ENCODE results near the gene TRIP13.

The TRIP13 gene

DNA sequence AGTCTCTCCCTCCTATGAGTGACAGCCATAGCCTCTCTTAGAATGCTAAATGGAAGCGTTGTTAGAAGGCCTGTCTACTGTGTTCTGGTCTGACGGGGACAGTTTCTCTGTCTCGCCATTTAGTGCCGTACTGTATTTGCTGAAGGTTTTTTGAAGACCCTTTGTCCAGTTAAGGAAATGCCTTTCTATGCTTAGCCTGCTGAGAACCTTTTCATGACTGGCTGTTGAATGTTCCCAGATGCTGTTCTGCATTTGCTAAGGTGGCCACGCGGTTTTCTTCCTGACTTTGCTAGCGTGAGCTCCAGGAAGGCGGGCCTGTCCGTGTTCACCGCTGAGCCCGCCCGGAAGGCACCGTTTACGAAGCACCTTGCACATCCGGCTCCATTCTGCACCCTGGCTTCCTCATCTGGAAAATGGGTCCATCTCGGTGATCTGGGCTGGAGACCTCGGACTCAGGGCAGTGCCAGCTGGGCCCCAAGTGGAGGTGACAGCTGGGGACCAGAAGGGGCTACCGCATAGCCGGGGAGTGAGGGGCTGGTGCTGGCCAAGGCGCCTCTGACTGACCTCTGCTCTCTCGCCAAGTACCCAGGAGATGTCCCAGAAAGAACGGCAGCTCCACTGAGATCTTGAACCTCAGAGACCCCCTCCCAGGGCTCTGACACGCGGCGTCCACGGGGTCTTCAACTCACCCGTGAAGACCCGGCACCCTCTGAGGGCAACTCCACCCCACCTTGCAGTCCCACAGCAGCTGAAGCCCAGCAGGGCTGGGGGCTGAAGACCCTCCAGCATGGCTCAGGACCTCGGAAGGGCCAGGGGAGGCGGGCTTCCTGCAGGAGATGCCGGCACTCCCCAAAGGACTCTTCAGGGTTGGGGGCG, 63.4 kb downstream of the TRIP13 start:
- DNase-seq (ENCODE audit: low read depth): no peak

- peak; percentile 35 for DNase-seq (ENCODE audit: low read depth)
Measured at GRCh38 chr5:956941-957747, 64.5 kb downstream of the TRIP13 start.

DNA sequence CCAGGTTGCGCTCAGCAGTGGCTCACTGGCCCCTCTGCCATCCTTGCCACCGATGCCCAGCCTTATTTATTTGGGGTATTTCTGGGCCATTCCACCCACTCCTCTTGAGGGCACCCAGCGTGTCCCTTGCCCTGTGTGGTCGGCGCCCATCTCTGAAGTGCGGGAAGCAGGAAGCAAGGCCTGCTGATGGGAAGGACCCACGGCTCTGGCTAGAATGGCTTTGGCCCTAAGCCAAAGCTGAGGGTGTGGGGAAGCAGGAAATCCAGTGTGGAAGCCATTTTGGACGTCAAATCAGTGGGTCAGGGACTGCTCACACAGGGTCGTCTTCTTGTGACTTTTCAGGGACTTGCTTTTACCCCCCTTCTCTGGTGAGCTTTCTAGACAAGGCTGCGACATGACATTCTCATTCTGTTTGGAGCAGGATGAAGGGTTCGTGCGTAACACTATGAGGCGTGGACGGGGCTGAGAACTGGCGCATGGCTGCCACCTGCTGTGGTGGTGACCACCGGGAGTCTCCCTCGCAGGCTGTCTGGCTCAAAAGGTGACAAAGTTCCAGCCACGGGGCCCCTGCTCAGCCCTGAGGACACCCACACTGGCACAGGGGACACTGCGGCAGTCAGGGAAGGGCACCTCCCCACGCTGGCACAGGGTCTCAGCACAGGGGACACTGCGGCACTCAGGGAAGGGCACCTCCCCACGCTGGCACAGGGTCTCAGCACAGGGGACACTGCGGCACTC, 65.2 kb downstream of the TRIP13 start:
- DNase-seq (ENCODE audit: low read depth): no peak

- no peak for DNase-seq (ENCODE audit: low read depth)
Measured at GRCh38 chr5:958701-959571, 66.3 kb downstream of the TRIP13 start.

GRCh38 chr5:959581-960531, 67.2 kb downstream of the TRIP13 start:
- DNase-seq (ENCODE audit: low read depth): no peak

GRCh38 chr5:960551-960950, 67.9 kb downstream of the TRIP13 start:
- DNase-seq (ENCODE audit: low read depth): no peak

DNA sequence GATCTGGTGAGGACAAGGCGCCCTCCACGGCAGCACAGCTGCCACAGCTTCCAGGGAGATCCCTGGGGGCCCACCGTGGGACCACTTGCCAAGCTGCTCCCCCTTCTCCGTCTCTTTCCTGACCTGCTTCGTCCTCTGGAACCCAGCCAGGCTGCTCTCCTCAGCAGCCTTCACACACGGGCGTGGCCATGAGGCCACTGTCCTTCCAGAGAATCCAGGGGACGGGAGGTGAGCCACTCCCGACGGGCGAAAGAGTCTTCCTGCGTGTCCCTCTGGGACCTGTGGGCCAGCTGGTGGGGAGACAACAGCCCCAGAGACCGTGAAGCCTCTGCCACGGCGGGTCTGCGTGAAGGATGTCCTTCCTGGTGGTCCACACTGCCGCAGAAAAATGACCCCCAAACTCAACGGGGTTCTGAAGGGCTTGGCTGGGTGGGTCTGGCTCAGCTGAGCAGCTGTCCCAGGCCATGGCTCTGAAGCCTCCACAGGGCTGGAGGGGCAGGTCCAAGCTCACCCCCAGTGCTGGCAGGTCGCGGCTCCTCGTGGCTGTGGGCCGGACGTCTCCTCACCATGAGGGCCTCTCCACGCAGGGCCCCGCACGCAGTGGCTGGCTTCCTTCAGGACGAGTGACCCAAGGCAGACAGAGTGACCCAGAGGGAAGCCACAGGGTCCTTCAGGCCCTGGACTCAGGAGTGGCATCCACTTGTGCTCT, 68.5 kb downstream of the TRIP13 start:
- DNase-seq (ENCODE audit: low read depth): no peak

DNA sequence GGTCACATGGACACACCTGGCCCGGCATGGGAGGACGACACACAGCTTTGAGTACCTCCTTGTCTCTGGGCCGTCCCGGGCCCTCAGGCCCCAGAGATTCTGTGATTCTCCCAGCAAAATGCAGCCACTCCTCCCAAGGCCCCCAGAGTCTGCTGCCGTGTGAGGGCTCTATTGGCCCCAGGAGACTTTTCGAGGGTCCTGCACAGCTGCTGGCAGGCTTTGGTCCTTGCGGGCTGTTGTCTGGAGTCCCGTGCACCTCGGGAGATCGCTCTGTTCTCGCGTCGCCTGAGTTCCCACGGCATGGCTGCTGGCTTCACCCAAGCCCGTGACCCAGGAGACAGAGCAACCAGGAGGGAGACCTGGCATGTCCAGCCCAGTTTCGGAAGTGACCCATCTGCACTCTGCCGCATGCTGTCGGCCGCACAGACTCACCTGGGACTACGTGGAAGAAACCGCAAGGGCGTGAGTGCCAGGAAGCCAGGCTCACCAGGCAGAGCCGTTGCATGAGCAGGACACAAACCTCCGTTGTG, 69.1 kb downstream of the TRIP13 start:
- DNase-seq (ENCODE audit: low read depth): no peak

DNA sequence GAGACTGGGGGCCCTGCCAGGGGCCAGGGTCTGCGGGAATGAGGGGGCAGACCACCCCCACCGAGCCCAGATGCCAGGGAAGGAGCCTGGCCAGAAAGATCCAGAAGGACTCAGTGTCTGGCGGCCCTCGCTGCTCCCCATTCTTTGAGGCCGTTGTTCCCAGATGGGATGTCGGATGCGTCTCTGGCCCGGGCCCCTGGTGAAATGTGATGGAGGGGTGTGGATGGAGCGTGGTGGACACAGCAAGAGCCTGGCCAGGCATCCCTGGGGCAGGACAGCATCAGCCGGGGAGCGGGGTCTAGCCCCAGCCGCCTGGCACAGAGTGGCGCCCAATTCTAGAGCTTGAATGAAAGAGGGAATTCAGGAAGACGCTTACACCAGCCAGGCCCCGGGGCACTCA, 69.7 kb downstream of the TRIP13 start:
- no peak for DNase-seq (ENCODE audit: low read depth)

DNA sequence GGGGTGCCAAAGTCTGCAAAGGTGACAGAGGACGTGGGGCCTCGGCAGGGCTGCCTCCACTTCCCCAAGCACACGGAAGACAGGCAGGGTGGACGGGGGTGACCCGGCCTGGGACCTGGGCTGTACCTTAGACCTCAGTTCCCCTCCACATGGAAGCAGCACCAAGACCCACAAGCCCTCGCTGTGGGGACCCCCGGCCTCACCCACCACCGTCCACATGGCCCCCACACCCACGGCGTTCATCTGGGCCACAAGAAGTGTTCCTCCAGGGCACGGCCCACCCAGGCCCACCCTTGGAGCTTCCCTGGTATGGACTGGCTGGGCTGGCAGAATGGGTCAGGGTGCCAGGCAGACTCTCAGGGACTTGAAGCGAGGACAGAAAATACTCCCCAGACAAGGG, 70.1 kb downstream of the TRIP13 start:
- no peak for DNase-seq (ENCODE audit: low read depth)

- no peak for DNase-seq (ENCODE audit: low read depth)
Measured at GRCh38 chr5:963310-963672, 70.6 kb downstream of the TRIP13 start.

DNA sequence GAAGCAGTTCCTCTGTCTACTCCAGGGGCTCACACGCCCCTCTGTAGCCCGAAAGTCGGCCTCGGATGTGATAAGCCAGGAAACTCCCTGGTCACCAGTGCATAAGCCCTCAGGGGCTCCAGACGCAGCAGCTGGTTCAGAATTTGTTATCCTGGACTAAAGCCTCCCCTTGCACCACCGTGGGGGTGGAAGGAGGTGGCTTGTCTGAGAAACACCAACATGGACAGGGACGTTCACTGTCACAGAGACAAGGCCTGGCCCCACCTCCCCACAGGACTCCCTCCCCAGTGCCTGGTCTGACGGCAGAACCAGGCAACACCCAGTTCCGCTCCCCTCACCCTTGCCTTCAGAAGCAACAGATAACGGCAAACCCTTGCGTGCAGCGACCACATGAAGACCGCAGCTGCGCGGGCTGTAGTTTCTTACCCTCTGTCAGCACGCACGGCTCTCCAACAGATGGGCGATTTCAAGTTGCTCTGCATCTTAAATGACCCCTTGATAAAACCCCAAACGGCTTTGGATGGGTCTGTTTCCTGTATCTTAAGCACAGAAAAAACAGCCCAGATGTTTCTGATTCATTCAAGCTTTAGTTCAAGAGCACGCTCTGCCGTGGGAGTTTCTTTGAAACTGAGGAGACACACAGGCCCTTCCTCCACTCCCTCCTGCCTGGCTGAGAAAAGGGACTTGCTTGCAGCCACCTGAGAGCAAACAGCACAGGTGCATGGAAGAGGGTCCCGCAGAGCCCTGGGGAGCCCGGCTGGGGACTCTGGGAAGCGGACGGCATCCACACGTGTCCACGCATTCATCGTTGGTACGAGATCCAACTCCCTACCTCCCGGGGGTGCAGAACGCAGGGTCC, 71.2 kb downstream of the TRIP13 start:
- DNase-seq (ENCODE audit: low read depth): no peak

- no peak for DNase-seq (ENCODE audit: low read depth)
Measured at GRCh38 chr5:964821-965220, 72.1 kb downstream of the TRIP13 start.

DNA sequence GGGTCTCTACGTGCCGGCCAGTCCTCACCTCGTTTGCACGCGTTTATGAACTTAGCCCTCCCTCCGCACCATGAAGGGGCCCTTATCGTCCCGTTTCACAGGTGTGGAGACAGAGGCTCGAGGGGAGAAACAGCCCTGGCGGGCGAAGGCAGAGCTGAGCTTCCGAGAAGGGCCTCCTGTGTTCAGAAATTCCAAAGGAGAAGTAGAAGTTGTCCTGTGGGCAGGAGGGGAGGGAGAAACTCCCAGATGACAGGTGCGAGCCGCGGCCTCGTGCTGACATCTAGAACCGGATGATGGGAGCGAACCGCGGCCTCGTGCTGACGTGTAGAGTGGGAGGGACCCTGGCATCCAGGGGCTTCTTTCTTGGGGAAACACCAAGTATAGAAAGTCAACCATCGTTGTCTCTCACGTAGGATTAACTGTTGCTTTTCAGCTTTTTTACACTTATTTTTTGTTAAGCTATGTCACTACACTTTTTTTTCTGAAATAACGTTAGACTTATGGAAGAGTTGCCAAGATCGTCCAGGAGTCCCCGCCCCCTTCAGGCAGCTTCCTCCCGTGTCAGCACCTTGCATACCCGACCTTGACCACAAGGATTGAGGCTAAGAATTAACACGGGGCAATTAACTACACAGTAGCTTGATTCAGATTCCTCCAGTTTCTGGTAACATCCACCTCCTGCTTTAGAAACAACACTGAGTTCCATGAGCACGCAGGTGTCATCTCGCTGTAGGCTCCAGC, 73.1 kb downstream of the TRIP13 start:
- no peak for DNase-seq (ENCODE audit: low read depth)

- no peak for DNase-seq (ENCODE audit: low read depth)
Measured at GRCh38 chr5:966345-966710, 73.6 kb downstream of the TRIP13 start.

DNA sequence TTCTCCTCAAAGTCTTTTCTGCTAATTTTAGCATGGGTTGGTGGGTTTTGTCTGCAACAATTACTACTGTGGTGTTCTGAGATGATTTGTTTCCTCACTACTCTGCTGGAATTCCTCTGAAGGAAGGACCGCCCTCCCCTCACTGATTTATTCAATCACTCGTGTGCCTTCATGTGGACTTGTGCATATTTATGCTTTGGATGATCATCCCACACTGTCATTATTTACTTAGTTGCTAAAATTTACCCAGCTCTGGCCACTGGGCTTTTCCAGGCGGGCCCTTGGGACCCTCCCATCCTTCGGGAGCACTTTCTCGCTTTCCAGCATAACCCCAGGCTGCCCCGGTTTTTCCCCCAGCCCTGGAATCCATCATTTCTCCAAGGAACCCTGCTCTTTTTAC, 74.3 kb downstream of the TRIP13 start:
- DNase-seq (ENCODE audit: low read depth): no peak
